Measurements from ENCODE around the gene GRIP1. TPM values are rescaled to one million over a fixed set of nuclear protein-coding genes. Genes with fewer than 3 reads are reported as not detected.

GRIP1 gene
- total RNA-seq, 4 donors from 2014 or later, result 0.85 to 1.8 TPM; not detected in 2

- TF ChIP-seq CTCF (IDR thresholded peaks at IDR 0.05; ENCODE audit: low read depth), result no peak
These were observed 94.2 kb downstream of the GRIP1 start for GRCh38 chr12:66584673-66585072.

- no peak for TF ChIP-seq CTCF (IDR thresholded peaks at IDR 0.05; ENCODE audit: low read depth)
These were observed 105.3 kb downstream of the GRIP1 start for GRCh38 chr12:66573605-66574004.

- TF ChIP-seq CTCF (IDR thresholded peaks at IDR 0.05; ENCODE audit: low read depth), result no peak
These were observed 106.0 kb downstream of the GRIP1 start for GRCh38 chr12:66572845-66573244.

- TF ChIP-seq CTCF (IDR thresholded peaks at IDR 0.05; ENCODE audit: low read depth), result no peak
These were observed 107.4 kb downstream of the GRIP1 start for GRCh38 chr12:66571361-66571915.

GRCh38 chr12:66563220-66563619 lies 115.7 kb downstream of the GRIP1 start:
- no peak for TF ChIP-seq CTCF (IDR thresholded peaks at IDR 0.05; ENCODE audit: low read depth)

- TF ChIP-seq CTCF (IDR thresholded peaks at IDR 0.05; ENCODE audit: low read depth), result no peak
These were observed 123.8 kb downstream of the GRIP1 start for GRCh38 chr12:66555113-66555512.

- no peak for TF ChIP-seq CTCF (IDR thresholded peaks at IDR 0.05; ENCODE audit: low read depth)
These were observed 126.2 kb downstream of the GRIP1 start for GRCh38 chr12:66552716-66553115.

All from subcutaneous adipose tissue (tissue), 4 donors.